ENCODE data around the gene DGKH. TPM values are rescaled to one million over a fixed set of nuclear protein-coding genes. Genes with fewer than 3 reads are reported as not detected.

DGKH gene
- total and polyA plus RNA-seq, 10 of the 15 experiments (the other 5 are each of a cell fraction or from before 2014, with no cell fraction given): 1.3 to 15.2 (median 7.3) TPM

GRCh38 chr13:42232671-42233070 lies 184.2 kb downstream of the DGKH start:
- no peak for TF ChIP-seq MYC (IDR thresholded peaks at IDR 0.05; ENCODE audit: insufficient read depth, insufficient read length, insufficient replicate concordance, low read length, severe bottlenecking)
- TF ChIP-seq, protein P1, sequence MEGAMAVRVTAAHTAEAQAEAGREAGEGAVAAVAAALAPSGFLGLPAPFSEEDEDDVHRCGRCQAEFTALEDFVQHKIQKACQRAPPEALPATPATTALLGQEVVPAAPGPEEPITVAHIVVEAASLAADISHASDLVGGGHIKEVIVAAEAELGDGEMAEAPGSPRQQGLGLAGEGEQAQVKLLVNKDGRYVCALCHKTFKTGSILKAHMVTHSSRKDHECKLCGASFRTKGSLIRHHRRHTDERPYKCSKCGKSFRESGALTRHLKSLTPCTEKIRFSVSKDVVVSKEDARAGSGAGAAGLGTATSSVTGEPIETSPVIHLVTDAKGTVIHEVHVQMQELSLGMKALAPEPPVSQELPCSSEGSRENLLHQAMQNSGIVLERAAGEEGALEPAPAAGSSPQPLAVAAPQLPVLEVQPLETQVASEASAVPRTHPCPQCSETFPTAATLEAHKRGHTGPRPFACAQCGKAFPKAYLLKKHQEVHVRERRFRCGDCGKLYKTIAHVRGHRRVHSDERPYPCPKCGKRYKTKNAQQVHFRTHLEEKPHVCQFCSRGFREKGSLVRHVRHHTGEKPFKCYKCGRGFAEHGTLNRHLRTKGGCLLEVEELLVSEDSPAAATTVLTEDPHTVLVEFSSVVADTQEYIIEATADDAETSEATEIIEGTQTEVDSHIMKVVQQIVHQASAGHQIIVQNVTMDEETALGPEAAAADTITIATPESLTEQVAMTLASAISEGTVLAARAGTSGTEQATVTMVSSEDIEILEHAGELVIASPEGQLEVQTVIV (IDR thresholded peaks at IDR 0.05; ENCODE audit: borderline replicate concordance, partially characterized antibody): no peak
- TF ChIP-seq RFX5 (IDR thresholded peaks at IDR 0.05; ENCODE audit: low read depth, low read length): no peak
- H3K36me3 ChIP-seq (ENCODE audit: control insufficient read depth in 2 of 2, insufficient read depth in 2 of 2, low read length in 1 of 2): peaks cover 0 to 4% of the 10 kb centered on the region in 2 experiments; a peak in 1 of 4 replicates
- H4K20me1 ChIP-seq (ENCODE audit: control insufficient read depth, insufficient read depth): no peaks in the 10 kb centered on the region
- no peaks in the 10 kb centered on the region for H3K4me1 ChIP-seq (ENCODE audit: control insufficient read depth, insufficient read depth, low read length)
- 86% methylated on average over 4 of the region's 4 CpGs for WGBS (ENCODE audit: insufficient coverage, insufficient replicate concordance, low lambda C conversion rate, missing lambda C conversion rate)
- no TSS peak for BruUV-seq (replicated peaks)
- in situ Hi-C loops (cut with MboI): no loop called here
- CTCF ChIA-PET: interaction anchor here (1.3 to 1.7 kb wide), 2 partner anchors 11 to 13 kb away, joined by 3 to 6 read pairs; no protein-coding TSS in a partner anchor
- no peak for ATAC-seq
- H3K4me2 ChIP-seq (ENCODE audit: control insufficient read depth, insufficient read depth): no peak overlapping the region
- no peak overlapping the region for H2AFZ ChIP-seq (ENCODE audit: control insufficient read depth, low read depth, low read length)
- no peaks in the 10 kb centered on the region for H3K27me3 ChIP-seq (replicated peaks in 1 of 2; ENCODE audit: control insufficient read depth in 2 of 2, insufficient read depth in 2 of 2, low read length in 1 of 2)
- intact Hi-C loops (cut with micrococcal nuclease; ENCODE audit: unreplicated experiment): no loop called here
- no peaks in the 10 kb centered on the region for H3K79me2 ChIP-seq (ENCODE audit: control insufficient read depth, insufficient read depth, low read length)
- no peak for FAIRE-seq
- SMC1A ChIA-PET (ENCODE audit: uncharacterized antibody, unreplicated experiment): no interaction called here
- H3K9me3 ChIP-seq (replicated peaks; ENCODE audit: control insufficient read depth, insufficient read depth, low read length): no peaks in the 10 kb centered on the region
- H3K27ac ChIP-seq (ENCODE audit: control insufficient read depth, insufficient read depth): no peak overlapping the region
- no peak overlapping the region for H3K9ac ChIP-seq (ENCODE audit: control insufficient read depth, insufficient read depth, low read length)
- POLR2A ChIA-PET: no interaction called here
- no peak for DNase-seq (ENCODE audit: low read depth, low spot score)
- RAD21 ChIA-PET (ENCODE audit: unreplicated experiment): interaction anchor here (0.7 kb wide), 1 partner anchor 421 kb away, joined by 3 read pairs; no protein-coding TSS in a partner anchor
- H3K4me3 ChIP-seq: no peak overlapping the region

DNA sequence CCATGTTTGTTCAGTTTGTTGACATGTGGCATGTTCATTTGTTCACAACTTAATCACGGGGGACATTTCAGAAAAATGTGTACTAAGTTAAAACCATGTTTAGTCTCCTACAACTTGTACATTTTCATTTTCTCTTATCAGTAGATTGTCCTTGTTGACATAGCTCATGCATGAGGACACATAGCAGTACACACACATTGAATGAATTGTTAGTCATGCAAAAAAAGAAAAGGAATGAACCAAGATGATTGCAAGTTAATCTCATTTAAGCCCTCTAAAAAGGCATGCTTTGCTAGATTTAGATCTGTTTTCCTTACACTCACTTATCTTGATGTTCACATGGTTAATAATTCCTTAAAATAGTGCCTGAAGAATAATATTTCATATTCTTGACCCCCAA lies 185.3 kb downstream of the DGKH start:
- H3K27me3 ChIP-seq (replicated peaks in 1 of 2; ENCODE audit: control insufficient read depth in 2 of 2, insufficient read depth in 2 of 2, low read length in 1 of 2): no peaks in the 10 kb centered on the region
- ATAC-seq (no peak), DNase-seq (ENCODE audit: low read depth, low spot score) (no peak), FAIRE-seq (no peak)
- no peak overlapping the region for H3K4me2 ChIP-seq (ENCODE audit: control insufficient read depth, insufficient read depth)
- no peak for TF ChIP-seq IKZF2 (IDR thresholded peaks at IDR 0.05)
- no peak overlapping the region for H3K4me3 ChIP-seq
- H3K9ac ChIP-seq (ENCODE audit: control insufficient read depth, insufficient read depth, low read length): no peak overlapping the region
- ChIA-PET SMC1A (ENCODE audit: uncharacterized antibody, unreplicated experiment) (interaction anchor here (1.5 kb wide), 2 partner anchors 9 to 13 kb away, joined by 3 to 4 read pairs; no protein-coding TSS in a partner anchor), RAD21 (ENCODE audit: unreplicated experiment) (no interaction called here), POLR2A (no interaction called here), CTCF (interaction anchor here (1.3 to 1.8 kb wide), 2 partner anchors 14 to 29 kb away, joined by 3 to 6 read pairs; no protein-coding TSS in a partner anchor)
- 100% methylated on average over 1 of the region's 1 CpG for WGBS (ENCODE audit: insufficient coverage, insufficient replicate concordance, low lambda C conversion rate, missing lambda C conversion rate)
- H2AFZ ChIP-seq (ENCODE audit: control insufficient read depth, low read depth, low read length): no peak overlapping the region
- no peaks in the 10 kb centered on the region for H3K79me2 ChIP-seq (ENCODE audit: control insufficient read depth, insufficient read depth, low read length)
- BruUV-seq (replicated peaks): no TSS peak
- no peak overlapping the region for H3K27ac ChIP-seq (ENCODE audit: control insufficient read depth, insufficient read depth)
- intact Hi-C loops (cut with micrococcal nuclease; ENCODE audit: unreplicated experiment): no loop called here
- H3K4me1 ChIP-seq (ENCODE audit: control insufficient read depth, insufficient read depth, low read length): no peaks in the 10 kb centered on the region
- H3K36me3 ChIP-seq (ENCODE audit: control insufficient read depth in 2 of 2, insufficient read depth in 2 of 2, low read length in 1 of 2): peaks cover 0 to 4% of the 10 kb centered on the region in 2 experiments; a peak in 1 of 4 replicates
- in situ Hi-C loops (cut with MboI): no loop called here
- no peaks in the 10 kb centered on the region for H3K9me3 ChIP-seq (replicated peaks; ENCODE audit: control insufficient read depth, insufficient read depth, low read length)
- no peaks in the 10 kb centered on the region for H4K20me1 ChIP-seq (ENCODE audit: control insufficient read depth, insufficient read depth)
